Measurements from ENCODE around the gene PLSCR3.

DNA sequence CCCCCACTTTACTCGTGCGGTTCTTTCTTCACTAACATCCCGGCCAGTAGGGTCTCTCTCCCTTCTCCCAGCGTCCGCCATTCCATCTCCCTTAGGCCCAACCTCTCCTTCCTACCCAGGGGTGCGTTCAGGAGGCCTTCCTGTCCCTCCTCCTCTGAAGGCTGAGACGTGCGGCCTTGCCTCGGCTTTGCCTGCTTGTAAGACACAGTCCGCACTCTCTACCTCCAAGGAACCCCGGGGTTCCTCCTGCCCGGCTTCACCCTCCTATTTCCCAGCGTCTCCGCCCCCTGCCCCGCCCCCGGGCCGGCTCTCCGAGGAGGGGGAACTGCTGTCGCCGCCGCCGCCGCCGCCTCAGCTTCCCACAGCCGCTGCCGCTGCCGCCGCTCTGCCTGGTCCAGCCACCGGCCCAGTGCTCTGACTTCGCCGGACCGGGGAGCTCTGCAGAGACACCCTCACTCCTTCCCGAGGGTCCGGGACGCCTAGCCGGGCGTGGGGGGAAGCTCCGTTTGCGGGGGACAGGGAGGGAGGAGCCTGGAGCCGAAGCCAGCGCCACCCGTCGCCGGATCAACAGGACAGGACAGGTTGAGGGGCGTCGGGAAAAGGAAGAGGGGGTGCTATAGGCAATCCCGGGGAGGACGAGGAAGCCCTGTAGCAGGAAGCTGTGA lies 43.8 kb upstream of the PLSCR3 start:
- TF ChIP-seq, protein P1, sequence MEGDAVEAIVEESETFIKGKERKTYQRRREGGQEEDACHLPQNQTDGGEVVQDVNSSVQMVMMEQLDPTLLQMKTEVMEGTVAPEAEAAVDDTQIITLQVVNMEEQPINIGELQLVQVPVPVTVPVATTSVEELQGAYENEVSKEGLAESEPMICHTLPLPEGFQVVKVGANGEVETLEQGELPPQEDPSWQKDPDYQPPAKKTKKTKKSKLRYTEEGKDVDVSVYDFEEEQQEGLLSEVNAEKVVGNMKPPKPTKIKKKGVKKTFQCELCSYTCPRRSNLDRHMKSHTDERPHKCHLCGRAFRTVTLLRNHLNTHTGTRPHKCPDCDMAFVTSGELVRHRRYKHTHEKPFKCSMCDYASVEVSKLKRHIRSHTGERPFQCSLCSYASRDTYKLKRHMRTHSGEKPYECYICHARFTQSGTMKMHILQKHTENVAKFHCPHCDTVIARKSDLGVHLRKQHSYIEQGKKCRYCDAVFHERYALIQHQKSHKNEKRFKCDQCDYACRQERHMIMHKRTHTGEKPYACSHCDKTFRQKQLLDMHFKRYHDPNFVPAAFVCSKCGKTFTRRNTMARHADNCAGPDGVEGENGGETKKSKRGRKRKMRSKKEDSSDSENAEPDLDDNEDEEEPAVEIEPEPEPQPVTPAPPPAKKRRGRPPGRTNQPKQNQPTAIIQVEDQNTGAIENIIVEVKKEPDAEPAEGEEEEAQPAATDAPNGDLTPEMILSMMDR (conservative IDR thresholded peaks at IDR 0.05; ENCODE audit: low read depth, low read length): no peak
- TF ChIP-seq EZH2 (IDR thresholded peaks at IDR 0.05; ENCODE audit: borderline replicate concordance, low read depth, low read length, poor library complexity, severe bottlenecking): no peak

All from A673 (cell line).